T-cell (primary cell): ENCODE results near the gene MYO15A. TPM values are rescaled to one million over a fixed set of nuclear protein-coding genes. Genes with fewer than 3 reads are reported as not detected.

Experiments
- ATAC-seq, 4 experiments: fragments of 200-7000 bp in 3 of 4; fragments of 150-1000 bp in 1 of 4; cut with Tn5 transposase; replicated peaks in 1 of 4; 1 replicate in 3 of 4; 2 replicates in 1 of 4; pipeline ENCODE4 v1.10.0; 2021; ENCODE audit warnings: moderate library complexity in 3 of 4, mild to moderate bottlenecking in 2 of 4, moderate number of reproducible peaks in 1 of 4
- CTCF ChIA-PET, 2 donors: fragments of 300-600 bp; sonication (Branson Sonifier 250); formaldehyde crosslinking; loops; one replicate each; lab custom pipeline; 2022; ENCODE audit warnings: antibody characterized with exemption in 2 of 2; lab: Charles Lee
- POLR2A ChIA-PET, 2 donors: fragments of 300-600 bp; sonication (Branson Sonifier 250); formaldehyde crosslinking; loops; one replicate each; lab custom pipeline; 2022; ENCODE audit warnings: antibody characterized with exemption in 2 of 2; lab: Charles Lee
- DNase-seq, 35 experiments: peaks; one replicate each; pipeline versions ENCODE4 v3.0.0 to v3.0.0-alpha.2; 2013 to 2023
- H3K27ac ChIP-seq: one replicate; pipeline ENCODE4 v1.5.1; 2013; ENCODE audit warnings: low read length
- H3K27me3 ChIP-seq, 2 experiments: replicated peaks in 1 of 2; 1 replicate in 1 of 2; 2 replicates in 1 of 2; pipeline versions ENCODE4 v1.6.1 to v1.7.0; 2013; ENCODE audit warnings: low read length in 1 of 2, mixed read lengths in 1 of 2; ENCODE audit not compliant: control insufficient read depth in 2 of 2, insufficient read depth in 2 of 2; ENCODE audit errors: extremely low read depth in 1 of 2
- H3K36me3 ChIP-seq, 2 donors: 1 replicate in 1 of 2; 2 replicates in 1 of 2; pipeline versions ENCODE4 v1.6.1 to v1.7.0; 2013; ENCODE audit warnings: low read length in 1 of 2; ENCODE audit not compliant: control insufficient read depth in 2 of 2, insufficient read depth in 1 of 2; ENCODE audit errors: extremely low read depth in 1 of 2
- H3K4me1 ChIP-seq, 2 experiments: 1 replicate in 1 of 2; 2 replicates in 1 of 2; pipeline versions ENCODE4 v1.6.1 to v1.7.0; 2013; ENCODE audit warnings: low read length in 2 of 2, mixed read lengths in 1 of 2; ENCODE audit not compliant: insufficient read depth in 2 of 2, control insufficient read depth in 1 of 2; ENCODE audit errors: extremely low read depth in 1 of 2
- H3K4me3 ChIP-seq, 2 donors: 1 replicate in 1 of 2; 2 replicates in 1 of 2; pipeline versions ENCODE4 v1.5.1 to v1.7.0; 2013; ENCODE audit warnings: mild to moderate bottlenecking in 2 of 2, low read length in 1 of 2, moderate library complexity in 1 of 2; ENCODE audit not compliant: control insufficient read depth in 1 of 2; ENCODE audit errors: extremely low read depth in 1 of 2
- H3K9me3 ChIP-seq: 2 replicates; pipeline ENCODE4 v1.7.0; 2013
- H3K27ac Mint-ChIP-seq, 2 donors: one replicate each; pipeline ENCODE4 v1.8.0; 2020 to 2021; ENCODE audit warnings: mild to moderate bottlenecking in 2 of 2, mixed read lengths in 2 of 2
- H3K27me3 Mint-ChIP-seq, 2 donors: one replicate each; pipeline ENCODE4 v1.8.0; 2021 to 2022; ENCODE audit warnings: mixed read lengths in 2 of 2
- H3K36me3 Mint-ChIP-seq: one replicate; pipeline ENCODE4 v1.8.0; 2021; ENCODE audit warnings: mixed read lengths
- H3K4me1 Mint-ChIP-seq, 3 donors: one replicate each; pipeline ENCODE4 v1.8.0; 2020 to 2022; ENCODE audit warnings: mixed read lengths in 3 of 3, mild to moderate bottlenecking in 1 of 3
- H3K4me3 Mint-ChIP-seq, 3 donors: one replicate each; pipeline ENCODE4 v1.8.0; 2020 to 2022; ENCODE audit warnings: mild to moderate bottlenecking in 3 of 3, mixed read lengths in 3 of 3, moderate library complexity in 3 of 3
- H3K9me3 Mint-ChIP-seq, 3 donors: one replicate each; pipeline ENCODE4 v1.8.0; 2020 to 2022; ENCODE audit warnings: mixed read lengths in 3 of 3
- WGBS: methylation state at CpG from one replicate; pipeline ENCODE4 v1.1.5; 2013; ENCODE audit warnings: missing lambda C conversion rate; ENCODE audit not compliant: insufficient coverage; 5-methylcytosine and 5-hydroxymethylcytosine counted together
- total RNA-seq, 35 experiments: library from RNA in 6 of 35; stranded (reverse) in 6 of 35; fragments of 120-200 nt in 1 of 35; gene quantifications; one replicate each; pipeline versions ENCODE4 v1.2.1 to v1.2.4 and lab custom pipeline; 2013 to 2026

Gene MYO15A
- total RNA-seq, 5 donors from 2014 or later (not counting 1 experiment from before 2014, with no cell fraction given), result 0.76 to 1.9 (median 1.3) TPM

- WGBS, result 2% methylated on average over 4 of the region's 6 CpGs
- H3K4me1 ChIP-seq, result peaks cover 0 to 5% of the 10 kb centered on the region in 2 experiments
- CTCF ChIA-PET, result interaction anchor here in 1 of 2 donors (0.7 kb wide), 1 partner anchor 59 kb away, joined by 7 read pairs; no protein-coding TSS in a partner anchor
- ATAC-seq (peak; percentile 79 to 88 (median 86)), DNase-seq (peak; percentile 31 to 81 (median 59))
- no peak overlapping the region for H3K4me3 ChIP-seq
- Mint-ChIP-seq H3K27ac (no peak overlapping the region), H3K9me3 (no peaks in the 10 kb centered on the region), H3K36me3 (peaks cover 1% of the 10 kb centered on the region), H3K27me3 (no peaks in the 10 kb centered on the region), H3K4me1 (peaks cover 0 to 5% (median 3%) of the 10 kb centered on the region in 3 donors), H3K4me3 (no peak overlapping the region)
- no peaks in the 10 kb centered on the region for H3K36me3 ChIP-seq
- POLR2A ChIA-PET, result no interaction called here
- no peak overlapping the region for H3K27ac ChIP-seq
- no peaks in the 10 kb centered on the region for H3K27me3 ChIP-seq
- no peaks in the 10 kb centered on the region for H3K9me3 ChIP-seq
Observed at GRCh38 chr17:18217412-18218015, 109.0 kb downstream of the MYO15A start.

GRCh38 chr17:18218756-18219415 is 110.3 kb downstream of the MYO15A start:
- no peaks in the 10 kb centered on the region for H3K27me3 Mint-ChIP-seq
- no peaks in the 10 kb centered on the region for H3K9me3 ChIP-seq
- H3K4me1 Mint-ChIP-seq, result peaks cover 0 to 5% (median 3%) of the 10 kb centered on the region in 3 donors
- ATAC-seq (no peak), DNase-seq (no peak)
- H3K36me3 Mint-ChIP-seq, result no peaks in the 10 kb centered on the region
- H3K27me3 ChIP-seq, result no peaks in the 10 kb centered on the region
- H3K4me1 ChIP-seq, result peaks cover 0 to 5% of the 10 kb centered on the region in 2 experiments
- CTCF ChIA-PET, result interaction anchor here in 1 of 2 donors (0.8 kb wide), 1 partner anchor 18 kb away, joined by 3 read pairs; no protein-coding TSS in a partner anchor
- H3K4me3 ChIP-seq, result no peak overlapping the region
- no peak overlapping the region for H3K27ac Mint-ChIP-seq
- no peak overlapping the region for H3K4me3 Mint-ChIP-seq
- H3K9me3 Mint-ChIP-seq, result no peaks in the 10 kb centered on the region
- no peak overlapping the region for H3K27ac ChIP-seq
- H3K36me3 ChIP-seq, result no peaks in the 10 kb centered on the region
- WGBS, result 73% methylated on average over 2 of the region's 4 CpGs
- POLR2A ChIA-PET, result interaction anchor here in 1 of 2 donors (0.5 kb wide), 1 partner anchor 65 kb away, joined by 4 read pairs; no protein-coding TSS in a partner anchor

- Mint-ChIP-seq H3K4me3 (no peak overlapping the region), H3K4me1 (peaks cover 27 to 29% (median 29%) of the 10 kb centered on the region in 3 donors), H3K27ac (no peak overlapping the region), H3K9me3 (no peaks in the 10 kb centered on the region), H3K36me3 (no peaks in the 10 kb centered on the region), H3K27me3 (no peaks in the 10 kb centered on the region)
- DNase-seq (no peak), ATAC-seq (no peak)
- Histone ChIP-seq H3K27ac (no peak overlapping the region), H3K4me3 (no peak overlapping the region), H3K27me3 (no peaks in the 10 kb centered on the region), H3K36me3 (no peaks in the 10 kb centered on the region), H3K9me3 (no peaks in the 10 kb centered on the region), H3K4me1 (peaks cover 6 to 23% of the 10 kb centered on the region in 2 experiments)
- POLR2A ChIA-PET, result interaction anchor here in 1 of 2 donors (0.7 kb wide), 1 partner anchor 28 kb away, joined by 3 read pairs; no protein-coding TSS in a partner anchor
- WGBS, result 100% methylated on average over 2 of the region's 4 CpGs
- CTCF ChIA-PET, result no interaction called here
Observed at GRCh38 chr17:18224053-18224386, 115.5 kb downstream of the MYO15A start.

GRCh38 chr17:18224387-18225120 is 116.0 kb downstream of the MYO15A start:
- H3K27ac Mint-ChIP-seq, result no peak overlapping the region
- no peaks in the 10 kb centered on the region for H3K9me3 Mint-ChIP-seq
- peaks cover 6 to 28% of the 10 kb centered on the region in 2 experiments for H3K4me1 ChIP-seq
- ChIA-PET POLR2A (no interaction called here), CTCF (interaction anchor here in 1 of 2 donors (0.8 kb wide), 1 partner anchor 20 kb away, joined by 3 read pairs; no protein-coding TSS in a partner anchor)
- ATAC-seq (no peak), DNase-seq (no peak)
- no peaks in the 10 kb centered on the region for H3K36me3 Mint-ChIP-seq
- 59% methylated on average over 15 of the region's 23 CpGs for WGBS
- no peaks in the 10 kb centered on the region for H3K27me3 ChIP-seq
- no peak overlapping the region for H3K27ac ChIP-seq
- H3K4me1 Mint-ChIP-seq, result peaks cover 27 to 31% (median 29%) of the 10 kb centered on the region in 3 donors
- peak overlapping the region; percentile 13 to 97 (median 39) for H3K4me3 Mint-ChIP-seq
- H3K9me3 ChIP-seq, result no peaks in the 10 kb centered on the region
- H3K4me3 ChIP-seq, result peak overlapping the region in 1 of 2 donors; percentile 27
- no peaks in the 10 kb centered on the region for H3K36me3 ChIP-seq
- H3K27me3 Mint-ChIP-seq, result no peaks in the 10 kb centered on the region

- Mint-ChIP-seq H3K4me3 (peak within 1 kb of the TSS; percentile 88 to 97 (median 90)), H3K27ac (peak within 1 kb of the TSS; percentile 84 to 90), H3K27me3 (no peaks in the 10 kb centered on the region), H3K36me3 (no peaks in the 10 kb centered on the region), H3K9me3 (no peaks in the 10 kb centered on the region), H3K4me1 (peaks cover 27 to 31% (median 29%) of the 10 kb centered on the region in 3 donors)
- Histone ChIP-seq H3K9me3 (no peaks in the 10 kb centered on the region), H3K27ac (peak within 1 kb of the TSS; percentile 40), H3K36me3 (no peaks in the 10 kb centered on the region), H3K4me3 (peak within 1 kb of the TSS; percentile 78 to 83), H3K4me1 (peaks cover 6 to 32% of the 10 kb centered on the region in 2 experiments), H3K27me3 (no peaks in the 10 kb centered on the region)
- under 1% methylated on average over 50 of the region's 60 CpGs for WGBS
- peak; percentile 90 to 98 (median 94) for DNase-seq
- ChIA-PET CTCF (interaction anchor here (0.6 to 0.8 kb wide), 4 partner anchors 21 to 401 kb away, joined by 3 to 5 read pairs (median 3); no protein-coding TSS in a partner anchor), POLR2A (no interaction called here)
- peak; percentile 98 to 99 (median 99) for ATAC-seq
Observed at GRCh38 chr17:18225121-18225641, 116.6 kb downstream of the MYO15A start, which contains the start of gene LLGL1. Gene LLGL1 (plus strand): TSS chr17:18225635. CDS start chr17:18225683, 48 bp downstream.
